ENCODE measurements around the gene WNT11. TPM values are rescaled to one million over a fixed set of nuclear protein-coding genes. Genes with fewer than 3 reads are reported as not detected.

The WNT11 gene
- total RNA-seq, 1 experiment from 2014 or later = not detected

GRCh38 chr11:76205252-76206076 lies 838 bp downstream of the WNT11 start:
- no peaks in the 10 kb centered on the region for H3K27me3 Mint-ChIP-seq (ENCODE audit: insufficient read depth, unreplicated experiment)
- ChIA-PET CTCF (interaction anchor here (0.6 to 14.1 kb wide), 4 partner anchors 84 to 308 kb away, joined by 3 to 271 read pairs (median 3); no protein-coding TSS in a partner anchor), POLR2A (no interaction called here)
- no peaks in the 10 kb centered on the region for H3K9me3 Mint-ChIP-seq (ENCODE audit: unreplicated experiment)
- no TSS peak for BruUV-seq (replicated peaks)
- TF ChIP-seq CTCF (IDR thresholded peaks at IDR 0.05; ENCODE audit: unreplicated experiment) = no peak
- DNase-seq (ENCODE audit: unreplicated experiment) = no peak
- intact Hi-C loops (cut with micrococcal nuclease) = loop anchor here (2.0 kb wide), 1 partner anchor 309 kb away; no protein-coding TSS in a partner anchor
- H3K4me3 Mint-ChIP-seq (ENCODE audit: unreplicated experiment) = peak overlapping the region; percentile 69
- H3K4me1 Mint-ChIP-seq (ENCODE audit: insufficient read depth, unreplicated experiment) = no peaks in the 10 kb centered on the region
- no peaks in the 10 kb centered on the region for H3K36me3 Mint-ChIP-seq (ENCODE audit: insufficient read depth, unreplicated experiment)
- H3K27ac Mint-ChIP-seq (ENCODE audit: low read depth, unreplicated experiment) = no peak overlapping the region

GRCh38 chr11:76203937-76204336 lies 2.4 kb downstream of the WNT11 start:
- POLR2A ChIA-PET = no interaction called here
- CTCF ChIA-PET = interaction anchor here (14.1 kb wide), 1 partner anchor 113 kb away, joined by 271 read pairs; no protein-coding TSS in a partner anchor
- Mint-ChIP-seq H3K27ac (ENCODE audit: low read depth, unreplicated experiment) (no peak overlapping the region), H3K4me3 (ENCODE audit: unreplicated experiment) (no peak overlapping the region), H3K27me3 (ENCODE audit: insufficient read depth, unreplicated experiment) (no peaks in the 10 kb centered on the region), H3K9me3 (ENCODE audit: unreplicated experiment) (no peaks in the 10 kb centered on the region), H3K4me1 (ENCODE audit: insufficient read depth, unreplicated experiment) (no peaks in the 10 kb centered on the region), H3K36me3 (ENCODE audit: insufficient read depth, unreplicated experiment) (no peaks in the 10 kb centered on the region)
- no peak for DNase-seq (ENCODE audit: unreplicated experiment)
- BruUV-seq (replicated peaks) = no TSS peak
- intact Hi-C loops (cut with micrococcal nuclease) = no loop called here
- no peak for TF ChIP-seq CTCF (IDR thresholded peaks at IDR 0.05; ENCODE audit: unreplicated experiment)

GRCh38 chr11:76203131-76203925 lies 3.0 kb downstream of the WNT11 start:
- ChIA-PET CTCF (interaction anchor here (0.6 to 14.1 kb wide), 2 partner anchors 114 to 143 kb away, joined by 3 to 271 read pairs; no protein-coding TSS in a partner anchor), POLR2A (no interaction called here)
- Mint-ChIP-seq H3K4me1 (ENCODE audit: insufficient read depth, unreplicated experiment) (no peaks in the 10 kb centered on the region), H3K9me3 (ENCODE audit: unreplicated experiment) (no peaks in the 10 kb centered on the region), H3K27me3 (ENCODE audit: insufficient read depth, unreplicated experiment) (no peaks in the 10 kb centered on the region), H3K36me3 (ENCODE audit: insufficient read depth, unreplicated experiment) (no peaks in the 10 kb centered on the region), H3K27ac (ENCODE audit: low read depth, unreplicated experiment) (no peak overlapping the region), H3K4me3 (ENCODE audit: unreplicated experiment) (no peak overlapping the region)
- no TSS peak for BruUV-seq (replicated peaks)
- no peak for DNase-seq (ENCODE audit: unreplicated experiment)
- intact Hi-C loops (cut with micrococcal nuclease) = no loop called here
- TF ChIP-seq CTCF (IDR thresholded peaks at IDR 0.05; ENCODE audit: unreplicated experiment) = no peak
